HG02981 (cell line): ENCODE results near the gene CCR2.
"Not testable (repeated sequence)": the region's sequence is repeated elsewhere in the genome, so short reads cannot be mapped to it uniquely, and the experiment has no call there.

Source experiments
- ATAC-seq: cut with Tn5 transposase; IDR thresholded peaks from one replicate; pipeline ENCODE4 v1.9.1; 2021; ENCODE audit warnings: mild to moderate bottlenecking, moderate library complexity; ENCODE audit not compliant: unreplicated experiment

CCR2 gene

DNA sequence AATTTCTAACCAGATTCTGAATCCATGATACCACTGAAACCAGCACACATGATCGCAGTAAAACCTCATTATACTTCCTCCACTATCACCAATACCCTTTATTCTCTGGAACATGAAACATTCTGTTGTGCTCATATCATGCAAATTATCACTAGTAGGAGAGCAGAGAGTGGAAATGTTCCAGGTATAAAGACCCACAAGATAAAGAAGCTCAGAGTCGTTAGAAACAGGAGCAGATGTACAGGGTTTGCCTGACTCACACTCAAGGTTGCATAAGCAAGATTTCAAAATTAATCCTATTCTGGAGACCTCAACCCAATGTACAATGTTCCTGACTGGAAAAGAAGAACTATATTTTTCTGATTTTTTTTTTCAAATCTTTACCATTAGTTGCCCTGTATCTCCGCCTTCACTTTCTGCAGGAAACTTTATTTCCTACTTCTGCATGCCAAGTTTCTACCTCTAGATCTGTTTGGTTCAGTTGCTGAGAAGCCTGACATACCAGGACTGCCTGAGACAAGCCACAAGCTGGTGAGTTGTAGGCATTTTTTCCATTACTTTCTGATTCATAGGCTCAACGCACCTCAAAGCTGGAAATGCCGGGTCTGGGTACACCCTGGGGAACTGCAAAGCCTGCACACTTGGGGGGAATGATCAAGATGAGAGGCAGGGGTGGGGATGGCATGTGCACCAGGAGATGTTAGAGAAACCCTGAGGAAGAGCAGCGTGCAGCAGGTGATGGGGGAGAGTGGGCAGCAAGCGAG lies at the start of gene CCR2:
Gene CCR2, plus strand, starts transcription at position 465 of the 764 bp plus-strand sequence. CDS start 3,417 bp downstream, outside the sequence.
- no peak for ATAC-seq

DNA sequence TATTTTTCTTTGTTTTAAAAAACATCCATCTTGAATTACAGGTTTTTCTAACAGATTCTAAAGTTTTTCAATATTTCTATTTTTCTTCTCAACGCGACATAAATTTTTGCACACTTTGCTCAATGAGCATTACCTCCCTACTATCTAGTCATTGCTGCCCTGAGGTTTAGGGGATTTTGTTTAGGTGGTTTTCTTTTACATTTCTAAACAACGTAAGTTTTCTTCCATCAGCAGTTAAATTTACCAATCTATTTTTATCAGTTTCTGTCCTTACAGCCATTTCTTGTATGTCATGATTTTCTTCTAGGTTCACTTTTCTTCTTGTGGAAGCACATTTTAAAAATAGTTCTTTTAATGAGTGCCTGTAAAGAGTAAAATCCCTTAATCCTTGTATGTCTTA lies 49.2 kb upstream of the CCR2 start:
- no peak for ATAC-seq

DNA sequence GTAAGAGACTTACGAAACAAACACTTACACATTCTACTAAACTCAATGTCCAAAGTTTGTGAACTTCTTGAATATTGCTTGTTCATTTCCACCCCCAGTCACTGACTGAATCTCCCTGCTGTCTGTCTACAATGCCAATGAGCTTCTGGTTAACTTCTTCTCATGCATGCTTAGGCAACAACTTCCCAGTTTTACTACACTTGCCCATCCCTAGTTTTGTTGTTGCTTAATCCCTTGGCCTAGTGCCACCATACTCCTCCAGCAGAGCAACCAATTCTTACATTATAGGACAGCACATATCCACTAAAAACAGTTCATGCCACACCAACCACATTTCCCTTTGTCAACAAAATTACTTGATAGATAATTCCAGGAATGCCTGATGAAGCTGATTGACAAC lies 40.9 kb upstream of the CCR2 start:
- no peak for ATAC-seq

DNA sequence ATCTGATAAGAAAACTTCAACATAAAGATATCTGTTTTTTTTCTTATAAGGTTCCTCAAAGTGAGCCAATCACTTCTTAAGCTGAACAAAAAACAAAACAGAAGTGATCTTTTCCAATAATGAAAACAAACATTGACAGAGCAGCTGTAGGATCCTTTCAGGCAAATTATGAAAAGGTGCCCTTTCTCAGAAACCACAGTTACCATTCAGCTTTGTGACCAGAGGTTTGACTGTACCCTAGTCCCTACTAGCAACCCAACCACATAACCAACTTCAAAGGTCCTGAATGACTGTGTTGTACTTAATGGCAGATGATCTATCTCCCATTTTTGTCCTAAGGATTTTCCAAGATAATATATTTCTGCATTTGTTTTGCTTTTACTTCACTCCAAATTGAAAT lies 39.4 kb upstream of the CCR2 start:
- peak; percentile 59 for ATAC-seq

DNA sequence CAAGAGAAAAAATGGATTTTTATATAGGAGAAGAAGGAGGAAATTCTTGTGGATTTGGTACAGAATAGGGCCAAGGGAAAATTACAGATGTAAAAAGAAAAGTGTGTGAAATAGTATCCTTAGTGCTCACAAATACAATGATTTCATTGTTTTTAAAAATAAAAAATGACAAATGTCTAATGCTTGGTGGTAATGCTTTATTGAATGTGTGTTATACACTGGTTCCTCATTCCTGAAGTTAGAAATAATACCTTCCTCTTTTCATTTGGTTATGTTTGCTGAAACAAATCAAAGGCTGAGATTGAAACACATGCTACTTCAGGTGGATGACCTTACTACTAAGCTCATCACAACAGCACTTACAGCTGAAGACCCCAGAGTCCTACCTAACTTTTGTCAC lies 37.7 kb upstream of the CCR2 start:
- no peak for ATAC-seq

DNA sequence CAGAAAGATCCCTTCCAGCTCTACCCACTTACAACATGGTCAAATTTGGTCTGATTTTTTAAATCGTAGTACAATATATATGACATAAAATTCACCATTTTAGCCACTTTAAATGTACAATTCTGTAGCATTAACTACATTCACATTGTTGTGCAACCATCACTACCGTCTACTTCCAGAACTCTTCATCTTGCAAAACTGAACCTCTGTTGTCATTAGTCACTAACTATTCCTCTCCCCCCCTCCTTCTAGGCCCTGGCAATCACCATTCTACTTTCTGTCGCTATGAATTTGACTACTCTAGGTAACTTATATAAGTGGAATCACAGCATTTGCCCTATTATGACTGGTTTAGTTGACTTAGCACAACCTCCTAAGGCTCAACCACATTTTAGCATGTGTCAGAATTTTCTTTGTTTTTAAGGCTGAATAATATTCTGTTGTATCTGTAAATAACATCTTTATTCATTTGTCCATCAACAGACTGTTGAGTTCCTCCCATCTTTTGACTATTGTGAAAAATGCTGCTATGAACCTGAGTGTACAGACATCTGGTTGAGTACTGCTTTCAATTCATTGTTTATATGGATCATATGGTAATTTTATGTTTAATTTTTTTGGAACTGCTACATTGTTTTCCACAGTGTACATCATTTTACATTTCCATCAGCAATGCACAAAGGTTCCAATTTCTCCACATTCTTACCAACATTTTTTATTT lies 35.5 kb upstream of the CCR2 start:
- no peak for ATAC-seq

DNA sequence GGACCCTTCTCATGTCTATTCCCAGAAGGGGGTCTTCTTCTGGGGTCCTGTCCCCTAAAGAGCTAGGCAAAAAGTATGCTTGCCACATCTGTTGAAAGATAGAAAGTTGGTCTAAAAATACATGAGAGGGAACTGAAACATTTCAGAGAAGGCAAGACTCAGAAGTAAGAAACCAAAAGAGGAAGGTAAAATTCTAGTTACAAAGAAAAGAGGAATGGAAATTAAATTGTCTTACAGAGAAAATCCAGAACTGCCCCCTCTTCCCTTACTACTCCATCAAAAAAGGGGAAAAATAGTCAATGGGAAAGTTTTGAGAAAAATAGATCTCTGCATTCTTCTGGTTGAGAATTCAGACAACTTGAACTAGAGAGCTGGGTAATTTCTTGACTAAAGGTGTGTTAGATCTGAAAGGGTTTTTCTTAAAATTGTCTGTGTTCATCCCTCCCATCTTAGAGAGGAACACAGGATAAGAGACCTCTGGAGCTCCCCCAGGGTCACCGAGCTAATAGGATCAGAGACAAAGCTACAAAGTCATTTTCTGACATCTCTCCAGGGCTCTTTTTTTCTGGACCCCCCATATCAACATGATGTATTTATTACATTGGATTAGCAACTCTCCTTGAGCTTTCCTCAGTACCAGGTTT lies 32.3 kb upstream of the CCR2 start:
- ATAC-seq: no peak

DNA sequence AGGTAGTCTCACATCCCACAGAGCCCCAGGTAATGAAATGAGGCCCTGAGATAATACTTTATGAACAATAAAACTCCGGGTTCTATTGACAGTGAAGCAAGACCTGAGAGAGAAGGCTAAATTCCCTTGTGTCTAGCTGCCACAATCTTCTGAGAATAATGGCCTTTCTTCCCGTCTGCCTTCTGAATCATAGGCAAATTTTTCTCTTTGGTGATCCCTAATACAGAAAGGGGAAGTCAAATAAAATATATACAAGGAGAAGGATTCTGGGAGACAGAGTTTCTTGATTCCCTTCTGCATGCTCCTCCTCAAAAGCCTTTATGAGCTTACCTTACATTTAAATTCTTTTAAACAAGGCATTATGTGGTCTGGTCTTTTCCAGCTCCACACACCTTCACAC lies 29.9 kb upstream of the CCR2 start:
- no peak for ATAC-seq

DNA sequence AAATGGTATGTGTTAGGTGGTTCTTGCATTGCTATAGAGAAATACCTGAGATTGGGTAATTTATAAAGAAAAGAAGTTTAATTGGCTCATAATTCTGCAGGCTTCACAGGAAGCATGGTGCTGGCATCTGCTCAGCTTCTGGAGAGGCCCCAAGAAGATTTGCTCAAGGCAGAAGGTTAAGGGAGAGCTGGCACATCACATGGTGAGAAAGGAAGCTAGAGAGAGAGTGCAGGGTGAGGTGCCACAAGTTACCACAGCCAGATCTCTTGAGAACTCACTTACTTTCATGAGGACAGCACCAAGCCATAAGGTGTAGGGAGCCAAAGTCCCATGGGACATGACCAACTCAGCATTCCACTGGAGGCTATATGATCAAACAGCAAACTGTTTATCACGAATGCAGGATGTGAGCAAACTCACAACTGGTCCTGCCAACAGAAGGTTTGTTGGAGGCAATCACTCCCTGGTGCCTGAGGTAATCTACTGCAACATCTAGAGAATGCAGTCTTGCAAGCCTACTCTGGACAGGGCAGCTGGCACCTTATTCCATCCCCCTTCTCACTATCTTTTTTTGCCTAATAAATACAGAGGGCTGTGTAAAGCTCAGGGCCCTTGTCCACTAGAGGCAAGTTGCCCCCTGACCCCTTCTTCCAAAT lies 28.1 kb upstream of the CCR2 start:
- ATAC-seq: no peak

DNA sequence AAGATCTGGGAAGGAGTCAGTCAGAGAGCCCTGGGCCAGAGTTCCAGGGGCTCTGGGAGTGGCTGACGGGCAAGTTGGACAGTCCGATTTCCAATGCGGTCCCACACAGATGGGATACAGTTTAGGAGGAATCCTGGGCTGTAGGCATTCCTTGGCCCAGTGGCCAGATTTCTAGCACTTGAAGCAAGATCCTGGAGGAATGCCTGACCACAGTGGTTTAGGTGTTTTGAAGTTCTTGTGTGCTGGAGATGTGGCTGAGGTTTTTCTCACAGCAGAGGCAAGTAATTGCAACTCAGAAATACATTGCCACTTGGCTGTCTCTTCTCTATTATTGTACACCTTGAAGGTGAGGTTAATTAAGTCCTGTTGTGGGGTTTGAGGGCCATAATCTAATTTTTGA lies 23.2 kb upstream of the CCR2 start:
- ATAC-seq: not testable (repeated sequence)

DNA sequence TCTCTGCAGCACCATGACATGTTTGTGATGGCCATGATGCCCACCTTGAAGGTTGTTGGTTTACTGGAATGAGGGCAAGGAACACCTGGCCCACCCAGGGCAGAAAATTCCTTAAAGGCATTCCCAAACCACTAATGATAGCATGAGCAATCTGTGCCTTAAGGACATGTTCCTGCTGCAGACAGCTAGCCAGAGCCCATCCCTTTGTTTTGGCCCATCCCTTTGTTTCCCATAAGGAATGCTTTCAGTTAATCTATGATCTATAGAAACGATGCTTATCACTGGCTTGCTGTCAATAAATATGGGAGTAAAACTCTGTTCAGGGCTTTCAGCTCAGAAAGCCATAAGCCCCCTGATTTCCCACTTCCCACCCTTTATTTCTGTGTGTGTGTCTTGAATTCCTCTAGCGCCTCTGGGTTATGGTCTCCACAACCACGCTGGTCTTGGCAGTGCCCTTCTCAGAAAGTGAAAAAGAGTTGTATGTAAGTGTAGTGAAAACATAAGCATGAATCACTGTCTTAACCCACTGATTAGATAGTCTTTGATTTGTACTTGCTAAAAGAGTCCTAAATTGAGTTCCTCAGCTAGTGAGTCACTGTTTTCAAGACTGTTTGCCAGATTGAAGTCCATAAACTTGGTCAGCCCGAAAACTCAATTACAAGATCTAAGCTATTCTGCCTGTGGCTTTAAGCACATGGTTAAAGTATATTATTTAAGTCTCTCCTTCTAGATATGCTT lies 19.0 kb upstream of the CCR2 start:
- ATAC-seq: no peak

DNA sequence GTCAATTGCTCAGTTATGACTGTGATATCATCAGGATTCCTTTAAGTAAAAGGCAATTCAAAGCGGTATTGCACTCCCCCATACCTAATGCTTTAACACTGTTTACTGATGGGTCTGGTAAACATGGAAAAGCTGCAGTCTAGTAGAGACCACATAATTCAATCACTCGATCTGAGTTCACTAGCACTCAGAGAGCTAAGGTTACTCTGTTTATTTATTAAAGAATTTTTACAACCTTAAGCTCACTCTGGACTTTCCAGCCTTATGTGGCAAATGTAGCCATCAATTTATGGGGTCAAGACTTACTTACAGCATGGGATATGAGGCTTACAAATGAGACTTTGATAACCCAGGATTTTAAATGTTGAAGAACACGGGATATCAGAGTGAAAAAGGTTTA lies 18.4 kb upstream of the CCR2 start:
- no peak for ATAC-seq

DNA sequence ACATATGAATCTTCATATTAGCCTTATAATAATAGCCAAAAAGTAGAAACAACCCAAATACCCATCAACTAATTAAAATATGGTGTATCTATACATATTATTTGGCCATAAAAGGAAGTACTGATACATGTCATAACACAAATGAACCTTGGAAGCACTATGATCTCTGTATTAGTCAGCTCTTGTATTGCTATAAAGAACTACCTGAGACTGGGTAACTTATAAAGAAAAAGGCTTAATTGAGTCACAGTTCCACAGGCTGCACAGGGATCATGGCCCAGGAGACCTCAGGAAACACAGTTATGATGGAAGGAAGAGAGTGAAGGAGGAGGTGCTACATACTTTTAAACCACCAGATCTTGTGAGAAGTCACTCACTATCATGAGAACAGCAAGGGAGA lies 16.0 kb upstream of the CCR2 start:
- no peak for ATAC-seq

DNA sequence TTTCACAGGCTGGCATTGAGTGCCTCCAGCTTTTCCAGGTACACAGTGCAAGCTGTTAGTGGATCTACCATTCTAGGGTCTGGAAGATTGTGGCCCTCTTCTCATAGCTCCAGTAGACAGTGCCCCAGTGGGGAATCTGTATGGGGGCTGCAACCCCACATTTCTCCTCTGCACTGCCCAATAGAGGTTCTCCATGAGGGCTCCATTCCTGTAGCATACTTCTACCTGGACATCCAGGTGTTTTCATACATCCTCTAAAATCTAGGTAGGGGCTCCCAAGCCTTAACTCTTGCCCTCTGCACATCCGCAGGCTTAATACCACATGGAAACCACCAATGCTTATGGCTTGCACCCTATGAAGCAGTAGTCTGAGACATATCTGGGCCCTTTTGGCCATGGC lies 15.1 kb upstream of the CCR2 start:
- ATAC-seq: no peak

DNA sequence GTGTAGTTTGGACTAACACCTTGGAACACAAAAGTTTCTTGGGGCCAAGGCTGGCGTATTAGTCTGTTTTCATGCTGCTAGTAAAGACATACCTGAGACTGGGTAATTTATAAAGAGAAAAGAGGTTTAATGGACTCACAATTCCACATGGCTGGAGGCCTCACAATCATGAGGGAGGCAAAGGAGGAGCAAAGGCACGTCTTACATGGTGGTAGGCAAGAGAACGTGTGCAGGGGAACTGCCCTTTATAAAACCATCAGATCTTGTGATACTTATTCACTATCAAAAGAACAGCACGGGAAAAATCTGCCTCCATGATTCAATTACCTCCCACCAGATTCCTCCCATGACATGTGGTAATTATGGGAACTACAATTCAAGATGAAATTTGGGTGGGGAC lies 9.4 kb upstream of the CCR2 start:
- no peak for ATAC-seq

DNA sequence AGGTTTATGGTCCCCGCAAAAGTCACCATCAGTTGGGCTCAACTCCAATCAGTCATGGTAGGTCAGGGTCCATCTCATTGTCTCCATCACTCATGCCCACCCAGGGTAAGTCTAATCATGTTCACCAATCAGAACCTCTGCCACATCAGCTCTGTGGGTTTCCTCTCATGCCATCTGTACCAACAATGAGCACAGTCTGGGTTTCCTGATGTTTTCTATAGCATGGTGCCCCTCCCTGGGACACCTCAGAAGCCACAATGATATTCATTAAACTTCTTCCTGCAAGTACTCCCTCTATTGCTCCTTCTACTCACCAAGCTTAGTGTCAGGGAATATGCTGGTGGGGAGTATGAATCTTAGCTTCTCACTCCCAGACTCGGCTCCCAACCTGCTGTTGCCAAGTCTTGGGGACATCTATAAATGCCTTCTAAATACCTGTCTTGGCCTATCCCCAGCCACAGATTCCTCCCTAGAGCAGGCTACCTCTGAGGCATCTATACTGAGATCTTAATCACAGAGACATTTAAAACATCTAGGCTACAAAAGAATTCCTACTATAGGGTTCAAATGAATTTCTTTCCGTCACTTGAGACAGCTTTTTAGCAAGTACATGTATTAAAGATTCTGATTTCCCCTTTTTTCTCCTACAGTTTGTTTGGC lies 5.0 kb upstream of the CCR2 start:
- no peak for ATAC-seq

DNA sequence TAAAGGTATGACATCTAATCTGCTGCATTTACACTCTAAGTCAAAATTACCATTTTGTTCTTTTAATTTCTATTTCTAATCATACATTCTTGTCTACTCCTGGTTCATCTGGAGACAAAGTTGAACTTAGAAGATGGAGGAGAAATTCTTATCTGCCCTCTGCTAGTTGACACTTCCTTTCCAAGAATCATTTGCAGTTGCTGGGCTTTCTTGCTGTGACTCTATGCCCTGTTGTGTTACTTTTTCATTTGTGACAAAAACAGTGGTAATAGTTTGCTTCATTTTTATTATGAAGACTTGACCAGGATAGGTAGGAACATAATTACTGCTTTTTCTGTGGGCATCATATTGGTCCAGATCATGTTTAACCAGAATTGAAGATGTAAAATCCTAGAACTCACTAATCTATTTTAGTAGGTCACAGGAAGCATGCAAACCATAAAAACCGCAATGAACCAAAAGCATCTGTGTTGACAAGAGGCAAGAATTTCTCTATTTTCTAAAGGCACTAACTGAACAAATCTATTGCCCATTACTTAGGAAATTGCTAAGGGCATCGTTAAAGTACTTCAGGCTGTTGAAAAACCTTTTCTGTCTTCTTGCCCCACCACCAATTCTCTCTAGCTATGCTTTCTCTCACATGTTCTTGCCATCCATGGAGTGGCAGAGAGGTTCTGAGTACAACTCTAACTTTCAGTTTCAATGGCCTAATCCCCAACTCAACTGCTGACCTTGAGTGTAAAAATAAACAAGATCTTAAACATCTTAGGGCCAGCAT lies 4.2 kb upstream of the CCR2 start:
- ATAC-seq: peak; percentile 65

DNA sequence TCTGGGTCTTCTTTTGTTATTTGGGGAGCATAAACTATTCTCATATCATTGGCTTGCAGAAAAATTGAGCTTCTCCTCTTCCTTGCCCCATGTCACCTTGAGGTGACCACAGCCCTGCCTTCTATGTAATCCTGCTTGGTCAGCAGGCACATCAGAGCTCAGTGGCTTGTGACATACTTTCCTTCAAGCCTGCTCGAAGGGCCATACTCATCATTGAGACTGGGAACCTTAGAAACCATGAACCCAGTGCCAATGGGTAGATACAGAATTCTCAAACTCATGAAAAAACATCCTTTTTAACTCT lies 3.7 kb upstream of the CCR2 start:
- no peak for ATAC-seq

DNA sequence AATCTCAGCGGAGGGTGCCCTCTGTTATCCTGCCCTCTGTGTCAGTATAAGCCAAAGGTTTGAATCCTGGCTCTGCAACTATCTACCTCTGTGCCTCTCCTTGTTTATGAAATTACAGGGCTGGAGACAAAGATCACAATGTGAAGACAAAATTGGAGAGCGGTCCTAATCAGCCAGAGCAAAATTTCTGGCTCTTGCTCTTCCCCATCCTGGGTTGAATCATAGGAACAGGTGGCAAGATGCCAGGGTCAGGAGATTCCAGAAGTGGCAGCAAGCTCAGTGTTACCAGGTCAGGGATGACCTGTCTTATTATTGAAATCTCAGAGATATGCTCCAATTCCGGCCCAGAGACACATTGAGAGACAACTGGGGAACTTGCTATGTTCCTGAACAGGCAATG lies 2.3 kb upstream of the CCR2 start:
- no peak for ATAC-seq

DNA sequence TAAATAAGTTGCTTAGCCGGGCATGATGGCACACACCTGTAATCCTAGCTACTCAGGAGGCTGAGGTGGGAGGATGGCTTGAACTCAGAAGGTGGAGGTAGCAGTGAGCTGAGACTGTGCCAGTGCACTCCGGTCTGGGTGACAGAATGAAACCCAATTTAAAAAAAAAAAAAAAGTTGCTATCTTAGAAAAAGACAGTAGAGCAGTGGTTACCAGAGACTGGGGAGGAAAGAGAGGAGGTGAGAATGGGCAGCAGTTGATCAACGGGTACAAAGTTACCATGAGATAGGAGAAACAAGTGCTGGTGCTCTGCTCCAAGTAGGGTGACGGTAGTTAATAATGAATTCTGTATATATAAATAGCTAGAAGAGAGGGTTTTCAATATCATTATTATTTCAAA lies 821 bp upstream of the CCR2 start:
- no peak for ATAC-seq
